ENCODE measurements around the gene PSME2.

Gene PSME2

GRCh38 chr14:24135834-24136683 lies 10.4 kb downstream of the PSME2 start, which contains the start of gene PSME1:
TSS of gene PSME1 (plus strand) at chr14:24136194. CDS start at chr14:24136263, 69 bp downstream.
- DNase-seq (ENCODE audit: low spot score), result peak; percentile 91

GRCh38 chr14:24135584-24135833 lies 10.9 kb downstream of the PSME2 start:
- DNase-seq (ENCODE audit: low spot score), result no peak

GRCh38 chr14:24133735-24134134 lies 12.7 kb downstream of the PSME2 start:
- no peak for DNase-seq (ENCODE audit: low spot score)

GRCh38 chr14:24132976-24133375 lies 13.4 kb downstream of the PSME2 start:
- DNase-seq (ENCODE audit: low spot score), result no peak

GRCh38 chr14:24132061-24132685 lies 14.2 kb downstream of the PSME2 start:
- DNase-seq (ENCODE audit: low spot score), result no peak

- DNase-seq (ENCODE audit: low spot score), result no peak
These were observed 14.9 kb downstream of the PSME2 start for GRCh38 chr14:24131549-24131966.

- DNase-seq (ENCODE audit: low spot score), result no peak
These were observed 15.5 kb downstream of the PSME2 start for GRCh38 chr14:24130717-24131548.

GRCh38 chr14:24130380-24130716 lies 16.1 kb downstream of the PSME2 start, which contains the start of gene FITM1:
TSS of gene FITM1 (plus strand) at chr14:24130659. CDS start at chr14:24131564, 905 bp downstream.
- DNase-seq (ENCODE audit: low spot score), result no peak

GRCh38 chr14:24129410-24129998 lies 16.9 kb downstream of the PSME2 start:
- no peak for DNase-seq (ENCODE audit: low spot score)

- DNase-seq (ENCODE audit: low spot score), result no peak
These were observed 18.7 kb downstream of the PSME2 start for GRCh38 chr14:24127673-24128072.

GRCh38 chr14:24126939-24127338 lies 19.5 kb downstream of the PSME2 start:
- no peak for DNase-seq (ENCODE audit: low spot score)

- DNase-seq (ENCODE audit: low spot score), result no peak
These were observed 22.7 kb downstream of the PSME2 start for GRCh38 chr14:24123424-24124417.

- no peak for DNase-seq (ENCODE audit: low spot score)
These were observed 23.5 kb downstream of the PSME2 start for GRCh38 chr14:24122898-24123297.

- no peak for DNase-seq (ENCODE audit: low spot score)
These were observed 24.0 kb downstream of the PSME2 start for GRCh38 chr14:24122416-24122815.

GRCh38 chr14:24121210-24121609 lies 25.2 kb downstream of the PSME2 start:
- no peak for DNase-seq (ENCODE audit: low spot score)

GRCh38 chr14:24119691-24120090 lies 26.7 kb downstream of the PSME2 start:
- no peak for DNase-seq (ENCODE audit: low spot score)

- DNase-seq (ENCODE audit: low spot score), result no peak
These were observed 29.2 kb downstream of the PSME2 start for GRCh38 chr14:24117179-24117578.

- no peak for DNase-seq (ENCODE audit: low spot score)
These were observed 30.1 kb downstream of the PSME2 start for GRCh38 chr14:24116128-24116814.

- DNase-seq (ENCODE audit: low spot score), result no peak
These were observed 30.8 kb downstream of the PSME2 start for GRCh38 chr14:24115422-24116127.

Data from NAMALWA (cell line).